Glutamatergic neuron (in vitro differentiated cells): ENCODE data around the gene MXD4. TPM values are rescaled to one million over a fixed set of nuclear protein-coding genes. Genes with fewer than 3 reads are reported as not detected.

Source experiments
- DNase-seq: peaks from one replicate; pipeline ENCODE4 v3.0.0; 2022
- H3K27ac Mint-ChIP-seq: one replicate; pipeline ENCODE4 v1.8.0; 2020; ENCODE audit warnings: mild to moderate bottlenecking, mixed read lengths, inconsistent platforms; ENCODE audit not compliant: unreplicated experiment
- H3K27me3 Mint-ChIP-seq: one replicate; pipeline ENCODE4 v1.8.0; 2020; ENCODE audit warnings: mild to moderate bottlenecking, moderate library complexity, mixed read lengths, inconsistent platforms; ENCODE audit not compliant: unreplicated experiment
- H3K36me3 Mint-ChIP-seq: one replicate; pipeline ENCODE4 v1.8.0; 2020; ENCODE audit warnings: mild to moderate bottlenecking, mixed read lengths, inconsistent platforms; ENCODE audit not compliant: unreplicated experiment
- H3K4me1 Mint-ChIP-seq: one replicate; pipeline ENCODE4 v1.8.0; 2020; ENCODE audit warnings: mild to moderate bottlenecking, low read depth, mixed read lengths, inconsistent platforms; ENCODE audit not compliant: unreplicated experiment
- H3K4me3 Mint-ChIP-seq: one replicate; pipeline ENCODE4 v1.8.0; 2020; ENCODE audit warnings: mild to moderate bottlenecking, mixed read lengths, inconsistent platforms; ENCODE audit not compliant: unreplicated experiment
- H3K9me3 Mint-ChIP-seq: one replicate; pipeline ENCODE4 v1.8.0; 2020; ENCODE audit warnings: mild to moderate bottlenecking, moderate library complexity, mixed read lengths, inconsistent platforms; ENCODE audit not compliant: unreplicated experiment
- CTCF ChIP-seq: fragments of 200-600 bp; sonication (generic); IDR thresholded peaks from one replicate; pipeline ENCODE4 v1.5.0; 2021; ENCODE audit not compliant: partially characterized antibody, unreplicated experiment
- total RNA-seq: library from RNA; stranded (reverse); fragmentation: NEBNext Ultra II Directional; extraction: Animal tissue kit (Norgen Biotek cat#: 25700); gene quantifications from one replicate; pipeline ENCODE4 v1.2.1, GENCODE V29; 2021; ENCODE audit not compliant: unreplicated experiment

Gene MXD4
- total RNA-seq, 1 donor from 2014 or later, result 143 TPM

GRCh38 chr4:2269618-2270163, 7.8 kb upstream of the MXD4 start:
- Mint-ChIP-seq H3K27ac (no peak overlapping the region), H3K36me3 (no peaks in the 10 kb centered on the region), H3K9me3 (no peaks in the 10 kb centered on the region), H3K4me3 (no peak overlapping the region), H3K4me1 (peaks cover 5% of the 10 kb centered on the region), H3K27me3 (peaks cover 1% of the 10 kb centered on the region)
- no peak for DNase-seq
- TF ChIP-seq CTCF, result no peak

- Mint-ChIP-seq H3K27ac (no peak overlapping the region), H3K36me3 (no peaks in the 10 kb centered on the region)
Measured at GRCh38 chr4:2269206-2269531, 7.3 kb upstream of the MXD4 start.

GRCh38 chr4:2268357-2269205, 6.7 kb upstream of the MXD4 start:
- Mint-ChIP-seq H3K27ac (no peak overlapping the region), H3K27me3 (peaks cover 1% of the 10 kb centered on the region)
- DNase-seq, result no peak

More at GRCh38 chr4:2269206-2269531, 7.3 kb upstream of the MXD4 start:
- Mint-ChIP-seq H3K4me3 (no peak overlapping the region), H3K4me1 (peaks cover 5% of the 10 kb centered on the region), H3K27me3 (peaks cover 1% of the 10 kb centered on the region), H3K9me3 (no peaks in the 10 kb centered on the region)
- TF ChIP-seq CTCF, result no peak
- no peak for DNase-seq

GRCh38 chr4:2267841-2268240, 5.9 kb upstream of the MXD4 start:
- DNase-seq, result no peak
- no peaks in the 10 kb centered on the region for H3K36me3 Mint-ChIP-seq
- peaks cover 1% of the 10 kb centered on the region for H3K27me3 Mint-ChIP-seq
- peaks cover 8% of the 10 kb centered on the region for H3K4me1 Mint-ChIP-seq
- H3K27ac Mint-ChIP-seq, result no peak overlapping the region
- H3K9me3 Mint-ChIP-seq, result peaks cover 1% of the 10 kb centered on the region
- H3K4me3 Mint-ChIP-seq, result no peak overlapping the region
- TF ChIP-seq CTCF, result no peak

More at GRCh38 chr4:2268357-2269205, 6.7 kb upstream of the MXD4 start:
- H3K4me3 Mint-ChIP-seq, result no peak overlapping the region
- no peak for TF ChIP-seq CTCF
- peaks cover 5% of the 10 kb centered on the region for H3K4me1 Mint-ChIP-seq
- H3K36me3 Mint-ChIP-seq, result no peaks in the 10 kb centered on the region
- peaks cover 1% of the 10 kb centered on the region for H3K9me3 Mint-ChIP-seq

- H3K9me3 Mint-ChIP-seq, result peaks cover 1% of the 10 kb centered on the region
- no peak for DNase-seq
- H3K4me3 Mint-ChIP-seq, result no peak overlapping the region
- H3K36me3 Mint-ChIP-seq, result no peaks in the 10 kb centered on the region
- no peak overlapping the region for H3K27ac Mint-ChIP-seq
- H3K27me3 Mint-ChIP-seq, result peaks cover 1% of the 10 kb centered on the region
- H3K4me1 Mint-ChIP-seq, result peaks cover 8% of the 10 kb centered on the region
- no peak for TF ChIP-seq CTCF
Measured at GRCh38 chr4:2267320-2267811, 5.5 kb upstream of the MXD4 start.
